ENCODE data around the gene TRIML2.
"Not testable (repeated sequence)": the region's sequence is repeated elsewhere in the genome, so short reads cannot be mapped to it uniquely, and the experiment has no call there.

The TRIML2 gene

DNA sequence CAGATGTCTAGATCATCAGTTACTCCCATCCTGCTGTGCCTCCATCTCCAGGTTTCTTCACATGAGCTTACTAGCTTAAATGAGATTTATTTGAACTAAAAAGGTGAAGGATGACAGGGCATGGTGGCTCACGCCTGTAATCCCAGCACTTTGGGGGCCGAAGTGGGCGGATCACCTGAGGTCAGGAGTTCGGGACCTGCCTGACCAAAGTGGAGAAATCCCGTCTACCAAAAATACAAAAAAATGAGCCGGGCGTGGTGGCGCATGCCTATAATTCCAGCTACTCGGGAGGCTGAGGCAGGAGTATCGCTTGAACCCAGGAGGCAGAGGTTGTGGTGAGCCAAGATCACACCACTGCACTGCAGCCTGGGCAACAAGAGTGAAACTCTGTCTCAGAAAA is 63.9 kb downstream of the TRIML2 start:
- H3K4me3 ChIP-seq (ENCODE audit: insufficient read depth, low read depth, low read length); H3K9me3 ChIP-seq (ENCODE audit: control insufficient read depth, low read length); H3K4me1 ChIP-seq (ENCODE audit: control insufficient read depth, insufficient read depth, low read length); H3K27me3 ChIP-seq (ENCODE audit: control insufficient read depth, insufficient read depth, low read length, poor library complexity, severe bottlenecking); H3K36me3 ChIP-seq (ENCODE audit: control insufficient read depth, insufficient read depth, low read length); H3K27ac ChIP-seq (ENCODE audit: insufficient read depth, low read depth, low read length, poor library complexity, severe bottlenecking): not testable (repeated sequence)
- WGBS, 2 experiments: 90 to 97% methylated on average over 10 of the region's 10 CpGs

DNA sequence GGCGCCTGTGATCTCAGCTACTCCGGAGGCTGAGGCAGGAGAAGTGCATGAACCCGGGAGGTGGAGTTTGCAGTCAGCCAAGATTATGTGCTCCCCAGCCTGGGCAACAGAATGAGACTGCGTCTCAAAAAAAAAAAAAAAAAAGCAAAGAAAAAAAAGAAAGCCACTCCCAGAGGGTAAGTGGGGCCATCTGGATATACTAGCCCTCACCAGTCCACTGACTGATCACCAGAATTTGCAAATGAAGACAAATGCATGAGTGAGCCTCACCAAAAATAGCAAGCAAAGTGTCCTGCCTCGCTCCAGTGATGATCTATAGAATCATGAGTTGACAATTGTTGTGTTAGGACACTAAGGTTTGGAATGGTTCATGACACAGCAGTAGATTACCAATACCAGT is 66.2 kb downstream of the TRIML2 start:
- H3K27me3 ChIP-seq (ENCODE audit: control insufficient read depth, insufficient read depth, low read length, poor library complexity, severe bottlenecking): no peaks in the 10 kb centered on the region
- no peaks in the 10 kb centered on the region for H3K9me3 ChIP-seq (ENCODE audit: control insufficient read depth, low read length)
- no peak overlapping the region for H3K4me3 ChIP-seq (ENCODE audit: insufficient read depth, low read depth, low read length)
- no peak overlapping the region for H3K27ac ChIP-seq (ENCODE audit: insufficient read depth, low read depth, low read length, poor library complexity, severe bottlenecking)
- 93 to 98% methylated on average over 5 of the region's 5 CpGs for WGBS, 2 experiments
- H3K4me1 ChIP-seq (ENCODE audit: control insufficient read depth, insufficient read depth, low read length): no peaks in the 10 kb centered on the region
- no peaks in the 10 kb centered on the region for H3K36me3 ChIP-seq (ENCODE audit: control insufficient read depth, insufficient read depth, low read length)

DNA sequence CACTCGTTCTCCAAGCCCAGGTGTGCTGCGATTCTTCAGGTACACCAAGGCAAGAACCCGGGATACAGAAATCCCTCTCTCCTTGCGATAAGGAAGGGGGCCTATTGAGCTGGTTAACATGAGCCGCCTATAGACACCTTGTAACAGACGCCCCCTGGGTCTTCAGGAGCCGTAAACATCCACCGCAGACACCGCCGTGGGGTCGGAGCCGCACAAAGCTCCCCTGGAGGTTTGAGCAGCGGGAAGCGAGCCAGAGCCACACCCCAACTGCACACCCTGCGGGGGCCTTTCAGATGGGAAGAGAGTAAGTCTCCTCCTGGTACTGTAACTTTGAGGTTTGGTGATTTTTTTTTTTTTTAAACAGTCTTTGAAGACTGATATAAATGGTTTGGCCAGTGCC is 67.2 kb downstream of the TRIML2 start:
- H3K9me3 ChIP-seq (ENCODE audit: control insufficient read depth, low read length): no peaks in the 10 kb centered on the region
- no peak overlapping the region for H3K4me3 ChIP-seq (ENCODE audit: insufficient read depth, low read depth, low read length)
- H3K36me3 ChIP-seq (ENCODE audit: control insufficient read depth, insufficient read depth, low read length): no peaks in the 10 kb centered on the region
- no peaks in the 10 kb centered on the region for H3K4me1 ChIP-seq (ENCODE audit: control insufficient read depth, insufficient read depth, low read length)
- no peak overlapping the region for H3K27ac ChIP-seq (ENCODE audit: insufficient read depth, low read depth, low read length, poor library complexity, severe bottlenecking)
- whole genome bisulfite sequencing, 2 experiments: 77 to 81% methylated on average over 15 of the region's 15 CpGs
- H3K27me3 ChIP-seq (ENCODE audit: control insufficient read depth, insufficient read depth, low read length, poor library complexity, severe bottlenecking): no peaks in the 10 kb centered on the region

DNA sequence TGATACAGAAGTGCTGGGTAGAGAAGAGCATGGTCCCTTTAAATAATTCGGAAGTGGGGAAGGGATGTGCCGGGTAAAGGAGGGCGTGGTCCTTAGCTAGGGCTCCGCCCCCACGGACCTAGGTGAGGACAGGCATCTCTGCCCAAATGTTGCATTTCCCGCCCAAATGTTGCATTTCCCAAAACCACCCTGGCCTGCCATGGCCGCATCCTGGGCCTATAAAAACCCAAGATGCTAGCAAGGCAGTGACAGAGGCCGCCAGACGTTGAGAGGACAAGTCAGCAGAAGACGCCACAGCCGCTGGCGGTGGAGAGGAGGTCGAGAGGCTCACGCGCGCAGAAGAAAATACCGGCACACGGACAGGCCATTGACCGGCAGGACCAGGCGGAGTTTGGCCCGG is 67.7 kb downstream of the TRIML2 start:
- no peak overlapping the region for H3K27ac ChIP-seq (ENCODE audit: insufficient read depth, low read depth, low read length, poor library complexity, severe bottlenecking)
- no peaks in the 10 kb centered on the region for H3K36me3 ChIP-seq (ENCODE audit: control insufficient read depth, insufficient read depth, low read length)
- H3K9me3 ChIP-seq (ENCODE audit: control insufficient read depth, low read length): no peaks in the 10 kb centered on the region
- 94% methylated on average over 21 of the region's 21 CpGs for WGBS, 2 experiments
- no peaks in the 10 kb centered on the region for H3K27me3 ChIP-seq (ENCODE audit: control insufficient read depth, insufficient read depth, low read length, poor library complexity, severe bottlenecking)
- no peak overlapping the region for H3K4me3 ChIP-seq (ENCODE audit: insufficient read depth, low read depth, low read length)
- no peaks in the 10 kb centered on the region for H3K4me1 ChIP-seq (ENCODE audit: control insufficient read depth, insufficient read depth, low read length)

Data from ectodermal cell (in vitro differentiated cells).